ENCODE measurements around the gene FBXL16.

The FBXL16 gene

DNA sequence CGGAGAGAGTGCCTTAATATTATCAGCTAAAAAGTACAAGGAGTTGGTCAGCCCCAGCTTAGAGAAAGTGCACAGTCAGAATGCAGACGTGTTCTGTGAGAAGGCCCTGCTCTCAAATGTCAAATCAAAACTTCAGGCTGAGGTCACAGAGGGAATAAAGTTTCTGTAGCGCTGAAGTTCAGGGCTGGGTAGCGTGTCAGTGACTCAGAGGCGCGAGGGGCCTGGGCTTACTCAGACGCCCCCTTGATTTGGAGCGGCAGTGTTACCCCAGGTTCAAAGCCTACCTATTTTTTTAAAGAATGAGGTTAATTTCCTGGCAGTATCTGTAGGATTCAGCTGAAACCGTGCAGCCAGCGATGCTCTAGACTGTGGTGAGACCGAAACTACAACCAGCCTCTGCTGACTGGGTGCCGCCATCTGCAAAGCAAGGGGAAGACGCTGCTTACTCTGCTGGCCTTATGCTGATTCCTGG, 30.4 kb upstream of the FBXL16 start:
- no peak for DNase-seq (ENCODE audit: low read depth in 3 of 3, low spot score in 1 of 3)

DNA sequence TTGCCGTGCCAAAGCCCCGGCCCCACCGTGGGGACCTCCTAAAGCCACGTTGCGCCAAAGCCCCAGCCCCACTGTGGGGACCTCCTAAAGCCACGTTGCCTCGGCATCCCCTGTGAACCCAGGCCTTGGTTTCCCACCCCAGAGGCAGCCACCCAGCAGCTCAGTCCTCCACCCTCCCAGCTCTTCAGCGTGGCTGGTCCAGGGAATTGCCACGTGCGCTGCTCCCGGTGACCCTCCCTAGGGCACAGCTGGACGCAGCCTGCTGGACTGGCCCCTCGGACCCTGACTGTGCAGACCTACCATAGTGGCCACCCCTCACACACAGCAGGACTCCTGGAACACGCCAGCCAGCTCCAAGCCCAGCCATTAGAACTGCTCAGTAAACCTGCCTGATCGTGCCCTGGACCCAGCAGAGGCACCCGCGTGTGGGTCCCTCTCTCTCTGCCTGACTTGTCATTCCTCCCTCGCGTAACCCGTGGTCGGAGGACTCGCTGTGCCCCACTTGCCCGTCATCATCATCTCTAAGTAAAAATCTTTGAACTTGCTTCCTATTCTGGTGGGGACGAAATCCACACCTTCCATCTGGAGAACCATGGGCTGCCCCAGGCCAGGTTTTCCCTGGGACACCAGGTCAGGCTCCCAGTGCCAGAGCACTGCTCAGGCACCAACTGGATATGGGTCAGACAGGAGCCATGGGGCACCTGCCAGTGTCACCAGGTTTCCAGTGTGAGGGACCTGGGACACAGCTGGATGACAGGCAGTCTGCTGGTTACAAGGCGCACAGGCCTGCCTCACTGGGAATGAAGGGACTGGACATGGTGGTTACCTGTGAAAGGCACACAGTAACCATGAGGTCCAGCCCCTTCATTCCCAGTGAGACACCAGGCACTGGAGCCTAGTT, 29.6 kb upstream of the FBXL16 start:
- DNase-seq (ENCODE audit: low read depth in 3 of 3, low spot score in 1 of 3) = no peak

DNA sequence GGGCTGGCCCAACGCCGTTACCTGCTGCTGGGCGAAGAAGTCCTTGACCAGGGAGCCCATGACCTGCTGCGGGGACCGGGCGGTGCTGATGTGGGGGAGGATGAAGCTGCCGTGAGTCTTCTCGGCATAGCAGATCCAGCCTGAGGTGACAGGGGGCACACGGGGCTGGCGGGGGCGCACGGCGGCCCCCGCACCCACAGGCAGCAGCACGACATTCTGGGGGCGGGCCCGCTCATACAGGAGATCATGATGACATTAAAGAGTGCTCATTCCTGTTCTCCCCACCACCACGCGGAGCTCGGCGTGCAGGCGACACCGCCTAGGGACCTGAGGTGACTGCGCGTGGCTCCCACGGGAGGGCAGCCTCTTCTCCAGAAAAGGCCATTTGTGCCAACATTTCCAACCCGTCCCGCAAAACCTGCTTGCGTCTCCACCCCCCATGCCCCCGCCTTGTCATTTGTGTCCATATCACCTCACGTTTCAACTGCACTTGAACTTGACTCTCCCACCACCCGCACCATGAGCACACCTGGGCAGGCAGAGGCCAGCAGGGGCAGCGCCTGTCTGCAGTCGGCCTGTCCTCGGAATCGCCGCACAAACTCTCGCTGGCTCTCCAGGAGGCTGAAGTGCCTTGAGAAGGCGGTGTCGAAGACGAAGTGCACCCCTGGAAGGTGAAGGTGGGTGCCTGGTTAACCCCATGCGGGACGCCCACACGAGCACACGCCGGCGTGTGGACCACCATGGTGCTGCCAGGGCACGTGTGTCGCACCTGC, 28.8 kb upstream of the FBXL16 start:
- DNase-seq (ENCODE audit: low read depth in 3 of 3, low spot score in 1 of 3) = no peak

DNA sequence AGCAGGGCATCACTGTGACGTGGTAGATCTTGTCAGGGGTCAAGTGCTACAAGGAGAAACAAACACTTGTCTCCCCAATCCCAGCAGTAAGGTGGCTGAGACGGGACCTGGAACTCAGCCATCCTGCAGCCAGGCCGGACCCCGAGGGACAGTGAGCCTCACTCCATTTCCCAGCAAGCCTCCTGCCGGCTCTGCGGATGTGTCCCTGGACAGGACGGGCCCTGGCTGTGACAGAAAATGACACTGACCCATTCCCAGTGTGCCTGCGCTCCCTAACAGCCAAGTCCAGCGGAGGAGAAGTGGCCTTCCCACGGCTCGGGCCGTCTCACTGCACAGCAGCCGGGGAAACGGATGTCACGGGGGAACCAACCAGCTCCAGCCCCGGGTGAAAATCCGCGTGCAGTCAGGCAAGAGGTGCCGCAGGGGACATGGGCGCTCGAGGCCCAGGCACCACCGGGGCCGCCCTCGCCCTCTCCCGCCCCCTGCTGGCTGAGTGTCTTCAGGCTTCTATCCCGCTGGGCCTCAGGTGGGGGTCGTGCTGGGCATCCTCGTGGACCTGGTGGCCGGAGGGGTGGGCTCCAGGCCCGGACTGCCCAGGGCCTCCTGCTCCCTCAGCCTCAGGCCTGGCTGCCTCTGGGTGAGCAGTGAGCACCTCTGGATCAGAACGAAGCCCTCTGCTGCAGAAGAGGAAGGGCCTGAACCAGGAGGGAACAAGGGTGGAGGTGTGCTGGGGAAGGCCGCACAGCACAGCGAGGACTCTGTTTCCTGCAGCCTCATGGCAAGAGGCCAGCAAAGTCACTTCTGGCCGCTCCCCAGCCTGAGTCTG, 28.0 kb upstream of the FBXL16 start:
- DNase-seq (ENCODE audit: low read depth in 3 of 3, low spot score in 1 of 3) = no peak

DNA sequence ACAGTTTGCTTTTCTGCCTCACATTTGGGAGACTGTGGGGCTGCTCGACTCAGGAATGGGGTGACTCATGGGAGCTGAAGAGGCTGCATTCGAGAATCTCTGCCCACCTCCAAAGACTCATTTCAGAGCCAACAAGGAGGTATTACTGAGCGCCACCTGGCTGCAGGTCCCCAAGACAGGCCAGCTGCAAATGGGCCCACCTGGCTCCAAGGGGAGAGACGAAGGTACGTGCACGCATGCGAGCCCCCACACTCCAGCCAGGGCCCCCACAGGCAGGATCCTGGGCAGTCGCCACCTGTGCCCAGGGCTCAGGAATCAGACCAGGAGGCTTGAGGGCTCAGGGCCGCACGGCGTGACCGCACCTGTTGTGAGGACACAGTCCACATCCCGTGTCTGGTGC, 27.3 kb upstream of the FBXL16 start:
- DNase-seq (ENCODE audit: low read depth in 3 of 3, low spot score in 1 of 3) = no peak

DNA sequence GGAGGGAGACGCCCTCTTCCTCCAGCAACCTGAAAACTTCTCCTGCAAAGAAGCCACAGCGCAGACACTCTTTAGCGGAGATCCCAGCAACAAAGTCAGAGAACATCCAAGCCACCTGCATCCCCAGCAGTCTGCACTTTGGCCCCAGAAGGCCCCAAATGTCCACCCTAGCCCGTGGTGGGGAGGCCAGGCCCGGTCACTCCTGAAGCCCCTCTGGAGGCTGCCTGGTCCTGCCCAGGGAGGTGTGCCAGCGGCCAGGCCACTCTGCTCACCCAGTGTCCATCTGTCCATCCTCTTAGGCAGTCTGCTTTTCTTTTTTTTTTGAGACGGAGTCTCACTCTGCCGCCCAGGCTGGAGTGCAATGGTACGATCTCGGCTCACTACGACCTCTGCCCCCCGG, 26.7 kb upstream of the FBXL16 start:
- no peak for DNase-seq (ENCODE audit: low read depth in 3 of 3, low spot score in 1 of 3)

DNA sequence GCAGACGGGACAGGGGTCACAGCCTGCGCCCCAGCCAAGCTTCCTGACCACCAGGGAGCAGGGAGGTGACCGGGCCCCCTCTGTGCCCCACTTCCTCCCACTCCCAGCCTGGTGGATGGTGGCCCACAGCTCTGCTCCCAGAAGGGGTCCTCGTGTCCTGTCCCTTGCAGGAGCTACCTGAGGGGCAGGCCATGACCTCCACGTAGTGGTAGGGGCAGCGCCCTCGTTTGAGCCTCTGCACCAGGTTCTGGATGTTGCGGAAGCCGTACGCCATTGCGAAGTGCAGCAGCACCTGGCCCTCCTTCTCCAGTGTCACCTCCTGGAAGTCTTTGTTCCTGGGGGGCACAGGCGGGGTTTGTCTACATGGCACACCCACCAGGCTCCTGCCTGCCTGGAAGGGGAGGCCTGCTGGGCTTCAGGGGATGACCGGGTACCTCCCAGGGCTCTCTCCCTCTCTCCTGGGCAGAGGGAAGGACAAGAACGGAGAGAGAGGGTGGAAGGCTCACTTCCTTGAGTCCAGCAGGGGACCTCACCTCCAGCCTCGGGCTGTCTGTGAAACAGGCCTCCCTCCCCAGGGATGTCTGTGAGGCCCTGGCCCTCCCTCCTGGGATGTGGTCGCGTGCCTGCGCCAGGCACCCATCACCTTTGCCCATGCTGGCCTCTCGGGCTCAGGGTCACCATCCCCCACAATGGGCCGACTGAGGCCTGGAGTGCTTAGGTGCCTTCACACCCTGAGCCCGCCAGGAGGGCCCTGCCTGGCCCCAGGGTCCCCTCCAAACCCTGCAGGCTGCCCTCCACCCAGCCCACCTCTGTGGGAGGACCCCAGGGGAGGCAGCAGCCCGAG, 25.3 kb upstream of the FBXL16 start:
- no peak for DNase-seq (ENCODE audit: low read depth in 3 of 3, low spot score in 1 of 3)

DNA sequence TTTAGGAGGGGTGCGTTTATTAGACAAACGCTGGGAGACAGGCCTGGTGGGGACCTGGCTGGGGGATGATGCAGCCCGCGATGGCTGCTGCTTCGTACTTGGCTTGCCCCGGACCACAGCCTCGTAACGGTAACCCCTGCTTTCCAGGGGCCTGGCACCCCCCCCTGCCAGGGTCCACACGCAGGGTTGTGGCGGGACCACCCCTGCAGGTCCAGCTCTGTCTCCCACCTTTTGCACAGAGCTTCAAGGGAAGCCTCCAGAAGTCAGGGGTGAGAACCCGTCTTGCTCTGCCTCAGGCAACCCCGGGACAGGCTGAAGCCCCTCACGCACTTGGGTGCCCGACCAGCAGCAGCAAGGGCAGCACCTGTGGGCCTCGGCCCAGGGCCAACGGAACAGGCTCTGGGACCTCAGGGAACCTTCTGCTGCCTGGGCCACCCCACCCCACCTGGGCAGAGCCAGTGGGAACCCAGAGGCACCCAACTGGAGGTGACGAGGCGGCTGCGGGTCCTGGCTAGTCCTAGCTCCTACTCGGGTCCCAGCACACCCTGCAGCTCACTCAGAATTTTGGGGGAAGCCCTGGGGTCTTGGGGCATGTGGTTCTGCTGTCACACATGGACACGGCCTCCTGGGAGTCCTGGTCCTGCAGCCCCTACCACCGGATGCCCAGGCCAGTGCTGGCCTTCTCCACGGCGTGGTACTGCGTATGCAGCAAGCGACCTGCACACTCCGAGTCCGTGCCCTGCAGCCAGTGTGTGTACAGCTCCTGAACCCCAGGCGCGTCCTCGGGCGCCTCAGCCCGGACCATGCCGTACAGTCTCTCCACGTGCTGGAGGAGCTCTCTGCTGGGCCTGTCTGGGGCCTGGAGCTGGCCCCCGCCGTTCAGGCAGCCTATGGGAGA, 24.4 kb upstream of the FBXL16 start:
- DNase-seq (ENCODE audit: low read depth in 3 of 3, low spot score in 1 of 3) = no peak

DNA sequence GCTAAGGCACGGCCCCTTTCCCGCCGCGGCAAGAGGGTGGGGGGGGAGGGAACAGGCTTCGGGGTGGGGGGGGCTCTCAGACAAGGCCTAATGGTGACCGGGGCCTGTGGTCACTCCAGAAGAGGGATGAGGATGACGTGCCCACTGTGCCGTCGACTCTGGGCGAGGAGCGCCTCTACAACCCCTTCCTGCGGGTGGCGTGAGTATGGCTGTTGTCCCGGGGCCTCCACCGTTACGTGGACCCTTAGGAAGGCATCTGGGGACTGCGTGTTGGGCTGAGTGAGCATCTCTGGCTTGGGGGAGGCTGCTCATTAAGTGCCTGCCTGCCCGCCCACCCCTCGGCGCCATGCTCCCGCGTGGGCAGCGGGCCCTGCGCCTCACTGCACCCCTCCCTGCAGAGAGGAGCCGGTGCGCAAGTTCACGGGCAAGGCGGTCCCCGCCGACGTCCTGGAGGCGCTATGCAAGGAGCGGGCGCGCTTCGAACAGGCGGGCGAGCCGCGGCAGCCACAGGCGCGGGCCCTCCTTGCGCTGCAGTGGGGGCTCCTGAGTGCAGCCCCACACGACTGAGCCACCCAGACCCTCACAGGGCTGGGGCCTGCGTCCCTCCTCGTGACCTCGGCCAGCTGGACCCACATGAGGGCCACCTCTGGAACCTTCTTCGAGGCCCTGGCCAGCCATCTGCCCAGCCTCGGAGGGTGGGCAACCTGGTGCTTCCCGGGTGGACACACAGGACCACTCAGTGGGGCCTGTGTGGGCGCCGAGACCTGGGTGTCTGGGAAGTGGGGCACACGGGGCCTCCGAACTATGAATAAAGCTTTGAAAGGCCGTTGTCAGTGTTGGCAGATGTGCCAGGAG, 23.5 kb upstream of the FBXL16 start:
- DNase-seq (ENCODE audit: low read depth in 3 of 3, low spot score in 1 of 3) = no peak

DNA sequence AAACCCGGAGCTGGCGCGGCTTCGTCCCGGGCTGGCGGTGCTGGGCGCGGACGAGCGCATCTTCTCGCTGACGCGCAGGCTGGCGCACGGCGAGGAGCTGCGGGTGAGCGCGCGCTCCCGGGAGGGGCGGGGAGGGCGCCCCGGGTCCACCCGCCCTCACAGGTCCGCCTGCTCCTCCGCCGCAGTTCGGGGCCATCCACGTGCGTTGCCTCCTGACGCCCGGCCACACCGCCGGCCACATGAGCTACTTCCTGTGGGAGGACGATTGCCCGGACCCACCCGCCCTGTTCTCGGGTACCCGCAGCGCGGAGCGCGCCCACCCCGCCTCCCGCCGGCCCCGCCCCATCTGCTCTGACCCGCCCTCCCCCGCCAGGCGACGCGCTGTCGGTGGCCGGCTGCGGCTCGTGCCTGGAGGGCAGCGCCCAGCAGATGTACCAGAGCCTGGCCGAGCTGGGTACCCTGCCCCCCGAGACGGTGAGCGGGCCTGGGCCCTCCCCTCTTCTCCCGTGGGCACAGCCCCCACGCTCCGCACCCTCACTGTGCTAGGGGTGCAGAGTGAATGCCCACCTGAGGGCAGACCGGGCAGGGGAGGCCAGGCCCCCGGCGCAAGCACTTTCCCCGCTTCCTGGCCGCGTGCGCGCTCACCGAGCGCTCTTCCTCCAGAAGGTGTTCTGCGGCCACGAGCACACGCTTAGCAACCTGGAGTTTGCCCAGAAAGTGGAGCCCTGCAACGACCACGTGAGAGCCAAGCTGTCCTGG, 22.7 kb upstream of the FBXL16 start:
- DNase-seq (ENCODE audit: low read depth in 3 of 3, low spot score in 1 of 3) = no peak

DNA sequence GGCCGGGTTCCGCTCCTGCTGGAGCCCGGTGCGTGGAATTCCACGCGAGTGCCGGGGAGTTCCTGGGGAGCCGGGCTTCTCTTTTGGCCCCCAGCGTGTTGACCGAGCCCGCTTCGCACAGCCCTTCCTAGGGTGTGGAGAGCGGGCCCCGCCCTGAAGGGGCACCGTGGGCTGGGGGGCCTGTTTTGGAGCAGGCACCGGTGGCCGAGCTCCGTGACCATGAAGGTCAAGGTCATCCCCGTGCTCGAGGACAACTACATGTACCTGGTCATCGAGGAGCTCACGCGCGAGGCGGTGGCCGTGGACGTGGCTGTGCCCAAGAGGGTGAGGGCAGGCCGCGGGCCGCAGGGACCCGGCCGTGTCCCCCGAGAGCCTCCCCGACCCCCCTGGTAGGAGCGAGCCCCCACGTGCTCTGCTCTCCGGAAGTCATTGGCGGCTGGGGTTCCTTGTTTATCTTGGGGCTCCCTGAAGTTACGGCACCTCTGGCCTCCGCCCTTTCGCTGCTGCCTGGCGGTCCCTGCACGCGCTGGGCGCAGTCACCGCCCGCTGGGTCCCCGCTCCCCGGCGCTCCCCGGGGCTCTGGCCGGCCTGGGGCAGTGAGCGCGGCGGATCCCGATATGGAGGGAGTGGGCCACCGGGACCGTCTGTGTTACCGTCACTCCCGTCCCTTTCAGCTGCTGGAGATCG, 21.8 kb upstream of the FBXL16 start:
- DNase-seq (ENCODE audit: low read depth in 3 of 3, low spot score in 1 of 3) = no peak

DNA sequence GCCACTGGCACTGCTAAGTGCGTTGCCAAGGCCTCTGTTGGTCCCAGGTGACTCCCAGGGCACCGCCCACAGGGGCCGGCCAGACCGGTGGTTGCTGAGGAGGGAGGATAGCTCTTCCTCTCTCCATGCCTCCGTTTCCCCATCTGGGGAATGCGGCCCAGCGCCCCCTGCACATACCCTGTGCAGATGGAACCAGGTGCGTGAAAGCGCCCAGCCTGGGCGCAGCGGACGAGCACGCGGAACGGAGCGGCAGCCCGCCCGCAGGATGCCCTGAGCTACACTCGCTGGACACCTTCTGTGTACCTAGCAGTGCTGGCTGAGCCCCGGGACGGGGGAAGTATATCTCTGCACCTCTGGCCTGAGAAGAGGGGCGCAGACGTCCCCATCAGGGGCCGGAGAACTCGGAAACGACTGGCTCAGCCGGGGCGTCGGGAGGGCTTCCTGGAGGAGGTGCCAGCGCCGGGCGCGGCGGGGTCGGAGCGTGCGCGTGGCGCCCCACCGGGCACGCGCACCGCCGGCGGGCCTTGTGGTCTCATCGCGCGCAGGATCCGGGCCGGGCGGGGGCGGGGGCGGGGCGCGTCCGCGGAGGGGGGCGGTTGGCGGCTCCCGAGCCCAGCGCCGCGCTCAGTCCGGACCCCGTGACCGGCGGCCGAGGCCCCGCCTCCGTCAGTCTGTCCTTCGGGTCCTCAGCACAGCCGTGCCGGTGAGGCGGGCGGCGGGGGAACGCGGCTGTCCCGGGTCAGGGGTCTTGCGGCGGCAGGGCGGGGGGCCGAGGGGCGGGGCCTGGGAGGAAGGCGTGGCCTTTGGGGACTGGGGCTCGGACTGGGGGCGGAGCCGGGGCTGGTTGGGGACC, 21.1 kb upstream of the FBXL16 start, which contains the start of the genes CCDC78 and HAGHL:
CCDC78 (minus strand) TSS at position 6 of the 853 bp plus-strand sequence. CDS start 76 bp downstream, outside the sequence.
HAGHL (plus strand) TSS at position 669 of the 853 bp plus-strand sequence. CDS start 404 bp downstream, outside the sequence.
- peak in 1 of 3 donors; percentile 50 for DNase-seq (ENCODE audit: low read depth in 3 of 3, low spot score in 1 of 3)

DNA sequence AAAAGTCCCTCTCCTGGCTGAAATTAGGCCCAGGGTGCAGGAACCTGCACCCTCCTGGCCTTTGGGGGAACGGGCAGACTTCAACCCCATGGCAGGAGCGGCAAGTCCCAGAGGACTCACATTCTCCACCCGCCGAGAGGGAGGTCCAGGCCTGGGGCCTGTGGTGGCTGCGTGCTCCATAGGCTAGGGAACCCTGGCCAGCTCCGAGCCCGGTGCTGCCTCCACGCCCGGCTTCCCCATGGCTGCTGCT, 20.5 kb upstream of the FBXL16 start:
- DNase-seq (ENCODE audit: low read depth in 3 of 3, low spot score in 1 of 3) = no peak

DNA sequence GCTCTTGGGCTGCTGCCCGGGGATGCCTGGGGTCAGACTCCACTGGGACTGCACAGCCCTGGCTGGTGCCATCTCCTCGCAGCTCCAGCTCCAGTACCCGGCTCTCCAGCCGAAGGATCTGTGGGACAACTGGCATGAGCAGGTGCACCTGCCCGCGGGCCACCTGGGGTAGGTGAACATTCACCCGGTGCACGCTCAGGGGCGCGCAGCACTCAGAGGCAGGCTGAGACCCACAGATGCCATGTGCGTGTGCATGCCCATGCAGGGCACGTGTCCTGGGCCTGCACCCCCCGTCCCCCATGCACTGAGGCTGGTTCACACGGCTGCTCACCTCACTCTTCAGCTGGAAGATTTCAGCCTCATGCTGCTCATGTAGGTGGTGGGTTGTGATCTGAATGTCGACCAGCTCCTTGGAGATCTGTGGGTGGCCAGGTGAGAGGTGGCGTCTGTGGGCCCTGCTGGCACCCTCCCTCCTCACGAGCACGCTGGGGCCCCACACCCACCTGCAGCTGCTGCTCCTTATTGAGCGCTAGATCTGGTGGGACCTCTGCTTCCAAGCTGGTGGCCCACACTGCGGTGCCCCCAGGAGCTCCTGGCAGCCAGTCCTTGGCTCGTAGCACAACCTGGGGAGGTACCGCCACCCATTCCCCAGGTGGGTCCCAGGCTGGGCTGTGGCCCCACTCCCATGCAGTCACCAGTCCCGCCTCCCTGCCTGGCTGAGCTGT, 20.0 kb upstream of the FBXL16 start:
- no peak for DNase-seq (ENCODE audit: low read depth in 3 of 3, low spot score in 1 of 3)

DNA sequence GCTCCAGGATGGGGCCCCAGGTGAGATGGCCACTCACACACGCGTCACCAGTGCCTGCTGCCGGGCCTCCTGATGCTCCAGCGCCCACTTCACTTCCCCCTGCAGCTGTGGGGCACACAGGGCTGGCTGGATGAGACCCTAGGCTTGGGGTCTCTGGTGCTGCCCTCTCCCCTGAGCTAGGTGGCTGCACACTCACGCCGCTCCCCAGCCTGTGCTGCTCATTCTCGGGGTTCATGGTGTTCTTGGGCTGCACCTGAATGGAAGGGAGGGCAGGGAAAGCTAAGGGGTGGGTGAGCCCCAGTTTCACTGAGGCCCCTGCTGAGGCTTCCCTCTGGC, 19.4 kb upstream of the FBXL16 start:
- no peak for DNase-seq (ENCODE audit: low read depth in 3 of 3, low spot score in 1 of 3)

Data from stimulated activated CD4-positive, alpha-beta T cell treated with anti-CD3 and anti-CD28 coated beads, TNF-alpha, amount 100 ng/mL, for 1 hour (primary cell).